ENCODE data around the gene MILR1.
"Not testable (repeated sequence)": the region's sequence is repeated elsewhere in the genome, so short reads cannot be mapped to it uniquely, and the experiment has no call there.

MILR1 gene

DNA sequence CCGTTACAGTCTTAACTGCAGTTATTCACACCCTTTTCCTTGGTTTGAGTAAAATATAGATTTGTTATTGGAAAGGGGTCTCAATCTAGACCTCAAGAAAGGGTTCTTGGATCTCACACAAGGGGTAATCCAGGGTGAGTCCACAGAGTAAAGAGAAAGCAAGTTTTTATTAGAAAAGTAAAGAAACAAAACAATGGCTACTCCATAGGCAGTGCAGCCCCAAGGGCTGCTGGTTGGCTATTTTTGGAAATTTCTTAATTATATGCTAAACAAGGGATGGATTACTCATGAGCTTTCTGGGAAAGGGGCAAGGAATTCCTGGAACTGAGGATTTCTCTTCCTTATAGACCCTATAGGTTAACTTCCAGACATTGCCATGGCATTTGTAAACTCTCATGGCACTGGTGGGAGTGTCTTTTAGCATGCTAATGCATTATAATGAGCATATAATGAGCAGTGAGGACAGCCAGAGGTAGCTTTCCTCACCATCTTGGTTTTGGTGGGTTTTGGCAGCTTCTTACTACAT, 24.5 kb upstream of the MILR1 start:
- DNase-seq = no peak
- in situ Hi-C loops (cut with MboI; ENCODE audit: low pct_unique_long_range_greater_than_20kb, low sequenced_read_pairs) = loop anchor here (10.0 kb wide), 1 partner anchor 70 kb away; the partner anchor contains the start of gene POLG2

DNA sequence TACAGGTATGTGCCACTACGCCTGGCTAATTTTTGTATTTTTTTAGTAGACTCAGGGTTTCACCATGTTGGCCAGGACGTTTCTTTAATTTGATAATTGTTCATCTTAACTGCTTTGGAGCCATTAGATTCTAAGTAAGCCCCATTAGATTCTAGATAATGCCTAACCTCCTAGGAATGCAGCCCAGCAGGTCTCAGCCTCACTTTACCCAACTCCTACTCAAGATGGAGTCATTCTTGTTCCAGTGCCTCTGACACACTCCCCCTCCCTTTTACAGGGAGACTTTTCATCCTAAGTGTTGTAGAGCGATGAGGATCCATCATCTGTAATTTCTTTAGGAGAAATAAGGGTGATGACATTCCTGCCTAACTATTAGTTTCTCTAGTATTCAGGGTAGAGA, 23.7 kb upstream of the MILR1 start:
- in situ Hi-C loops (cut with MboI; ENCODE audit: low pct_unique_long_range_greater_than_20kb, low sequenced_read_pairs) = loop anchor here (10.0 kb wide), 1 partner anchor 70 kb away; the partner anchor contains the start of gene POLG2
- no peak for DNase-seq

DNA sequence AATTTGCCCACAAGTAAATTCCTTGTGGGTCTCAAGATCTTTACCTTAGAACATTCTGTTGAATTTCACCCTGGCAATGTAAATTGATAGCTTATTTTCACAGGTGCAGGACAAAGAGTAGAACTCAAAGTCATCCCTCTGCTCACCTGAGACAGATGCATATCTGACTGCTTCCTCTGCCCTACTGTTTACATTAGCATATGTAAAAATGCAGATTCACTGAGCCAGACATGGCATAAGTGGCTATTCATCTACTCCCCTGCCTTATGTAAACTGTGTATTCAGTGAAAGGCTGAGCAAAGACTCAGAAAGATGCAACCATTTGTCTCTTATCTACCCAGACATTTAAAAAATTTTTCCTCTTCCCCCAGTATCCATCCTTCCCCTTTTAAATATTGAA, 22.3 kb upstream of the MILR1 start:
- no peak for DNase-seq

DNA sequence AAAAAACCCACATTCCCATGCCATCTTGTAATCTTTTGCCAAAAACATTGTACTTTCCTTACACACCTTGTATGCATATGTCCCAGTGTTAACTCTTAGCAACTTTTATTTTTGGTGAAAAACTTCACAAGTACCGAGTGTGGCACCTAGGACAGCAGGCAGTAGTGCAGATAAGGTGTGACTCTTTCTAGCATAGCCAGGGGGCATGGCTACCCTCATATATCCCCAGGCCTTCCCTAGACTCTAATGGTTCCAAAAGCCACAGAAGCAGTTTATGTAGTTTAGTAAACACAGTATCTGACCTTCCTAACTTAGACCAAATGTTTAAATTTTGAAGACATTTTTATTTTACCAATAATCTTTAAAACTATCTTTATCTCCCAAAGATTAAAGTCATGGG, 20.5 kb upstream of the MILR1 start:
- in situ Hi-C loops (cut with MboI; ENCODE audit: low pct_unique_long_range_greater_than_20kb, low sequenced_read_pairs) = loop anchor here (10.0 kb wide), 1 partner anchor 66 kb away; the partner anchor contains the start of gene POLG2
- DNase-seq = no peak

More for the DNA sequence above, 22.3 kb upstream of the MILR1 start:
- in situ Hi-C loops (cut with MboI; ENCODE audit: low pct_unique_long_range_greater_than_20kb, low sequenced_read_pairs) = loop anchor here (10.0 kb wide), 1 partner anchor 68 kb away; the partner anchor contains the start of gene POLG2

DNA sequence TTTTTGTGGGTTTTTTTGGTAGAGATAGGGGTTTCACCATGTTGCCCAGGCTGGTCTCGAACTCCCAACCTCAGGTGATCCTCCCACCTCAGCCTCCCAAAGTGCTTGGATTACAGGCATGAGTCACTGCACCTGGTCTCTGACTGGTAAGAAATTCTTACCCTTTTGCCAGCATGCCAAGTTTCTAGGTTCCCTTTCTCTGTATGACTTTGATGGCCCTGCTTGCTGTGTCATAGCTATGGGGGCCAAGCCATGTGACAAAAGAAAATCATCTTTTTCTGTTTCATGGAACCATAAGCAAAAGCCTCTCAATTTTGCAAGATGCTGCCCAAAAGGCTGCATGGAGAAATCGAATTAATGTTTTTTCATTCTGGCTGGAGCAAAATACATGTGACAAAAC, 18.9 kb upstream of the MILR1 start:
- in situ Hi-C loops (cut with MboI; ENCODE audit: low pct_unique_long_range_greater_than_20kb, low sequenced_read_pairs) = not testable (repeated sequence)

DNA sequence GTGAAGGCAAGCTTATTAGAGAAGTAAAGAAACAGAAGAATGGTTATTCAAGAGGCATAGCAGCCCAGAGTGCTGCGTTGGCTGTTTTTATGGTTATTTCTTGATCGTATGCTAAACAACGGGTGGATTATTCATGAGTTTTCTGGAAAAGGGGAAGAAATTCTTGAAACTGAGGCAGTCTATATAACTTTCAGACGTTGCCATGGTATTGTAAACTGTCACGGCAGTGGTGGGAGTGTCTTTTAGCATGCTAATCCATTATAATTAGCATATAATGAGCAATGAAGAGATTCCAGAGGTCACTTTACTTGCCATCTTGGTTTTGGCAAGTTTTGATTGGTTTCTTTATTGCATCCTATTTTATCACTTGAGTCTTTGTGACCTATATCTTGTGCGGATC, 17.4 kb upstream of the MILR1 start:
- no peak for DNase-seq
- in situ Hi-C loops (cut with MboI; ENCODE audit: low pct_unique_long_range_greater_than_20kb, low sequenced_read_pairs) = no loop called here

More for the DNA sequence above, 18.9 kb upstream of the MILR1 start:
- DNase-seq = not testable (repeated sequence)

DNA sequence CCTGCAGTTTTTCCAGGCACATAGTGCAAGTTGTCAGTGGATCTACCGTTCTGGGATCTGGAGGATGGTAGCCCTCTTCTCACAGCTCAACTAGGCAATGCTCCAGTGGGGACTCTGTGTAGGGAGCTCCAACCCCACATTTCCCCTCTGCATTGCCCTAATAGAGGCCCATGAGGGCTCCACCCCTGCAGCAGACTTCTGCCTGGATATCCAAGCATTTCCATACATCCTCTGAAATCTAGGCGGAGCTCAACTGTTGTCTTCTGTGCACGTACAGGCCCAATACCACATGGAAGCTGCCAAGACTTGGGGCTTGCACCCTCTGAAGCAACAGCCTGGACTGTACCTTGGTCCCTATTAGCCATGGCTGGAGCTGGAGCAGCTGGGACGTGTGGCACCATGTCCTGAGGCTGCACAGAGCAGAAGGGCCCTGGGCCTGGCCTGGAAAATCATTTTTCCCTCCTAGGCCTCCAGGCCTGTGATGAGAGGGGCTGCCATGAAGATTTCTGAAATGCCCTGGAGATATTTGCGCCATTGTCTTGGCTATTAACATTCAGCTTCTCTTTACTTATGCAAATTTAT, 10.9 kb upstream of the MILR1 start:
- in situ Hi-C loops (cut with MboI; ENCODE audit: low pct_unique_long_range_greater_than_20kb, low sequenced_read_pairs) = no loop called here
- no peak for DNase-seq

DNA sequence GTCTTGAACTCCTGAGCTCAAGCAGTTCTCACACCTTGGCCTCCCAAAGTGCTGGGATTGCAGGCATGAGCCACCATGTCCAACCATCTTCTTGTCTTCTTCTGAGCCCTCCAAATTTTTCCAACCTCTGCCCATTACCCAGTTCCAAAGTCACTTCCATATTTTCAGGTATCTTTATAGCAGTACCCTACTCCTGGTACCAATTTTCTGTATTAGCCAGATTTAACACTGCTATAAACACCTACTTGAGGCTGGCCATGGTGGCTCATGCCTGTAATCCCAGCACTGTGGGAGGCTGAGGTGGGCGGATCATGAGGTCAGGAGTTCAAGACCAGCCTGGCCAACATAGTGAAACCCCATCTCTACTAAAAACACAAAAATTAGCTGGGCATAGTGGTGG, 9.4 kb upstream of the MILR1 start:
- in situ Hi-C loops (cut with MboI; ENCODE audit: low pct_unique_long_range_greater_than_20kb, low sequenced_read_pairs); DNase-seq: not testable (repeated sequence)

DNA sequence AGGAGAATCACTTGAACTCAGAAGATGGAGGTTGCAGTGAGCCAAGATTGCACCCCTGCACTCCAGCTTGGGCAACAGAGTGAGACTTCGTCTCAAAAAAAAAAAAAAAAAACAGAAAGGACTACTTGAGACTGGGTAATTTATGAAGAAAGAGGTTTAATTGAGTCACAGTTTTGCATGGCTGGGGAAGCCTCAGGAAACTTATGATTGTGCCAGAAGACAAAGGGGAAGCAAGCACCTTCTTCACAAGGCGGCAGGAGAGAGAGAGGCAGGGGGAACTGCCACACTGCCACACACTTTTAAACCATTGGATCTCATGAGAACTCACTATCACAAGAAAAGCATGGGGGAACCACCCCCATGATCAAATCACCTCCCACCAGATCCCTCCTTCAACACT, 9.0 kb upstream of the MILR1 start:
- in situ Hi-C loops (cut with MboI; ENCODE audit: low pct_unique_long_range_greater_than_20kb, low sequenced_read_pairs) = no loop called here
- no peak for DNase-seq

DNA sequence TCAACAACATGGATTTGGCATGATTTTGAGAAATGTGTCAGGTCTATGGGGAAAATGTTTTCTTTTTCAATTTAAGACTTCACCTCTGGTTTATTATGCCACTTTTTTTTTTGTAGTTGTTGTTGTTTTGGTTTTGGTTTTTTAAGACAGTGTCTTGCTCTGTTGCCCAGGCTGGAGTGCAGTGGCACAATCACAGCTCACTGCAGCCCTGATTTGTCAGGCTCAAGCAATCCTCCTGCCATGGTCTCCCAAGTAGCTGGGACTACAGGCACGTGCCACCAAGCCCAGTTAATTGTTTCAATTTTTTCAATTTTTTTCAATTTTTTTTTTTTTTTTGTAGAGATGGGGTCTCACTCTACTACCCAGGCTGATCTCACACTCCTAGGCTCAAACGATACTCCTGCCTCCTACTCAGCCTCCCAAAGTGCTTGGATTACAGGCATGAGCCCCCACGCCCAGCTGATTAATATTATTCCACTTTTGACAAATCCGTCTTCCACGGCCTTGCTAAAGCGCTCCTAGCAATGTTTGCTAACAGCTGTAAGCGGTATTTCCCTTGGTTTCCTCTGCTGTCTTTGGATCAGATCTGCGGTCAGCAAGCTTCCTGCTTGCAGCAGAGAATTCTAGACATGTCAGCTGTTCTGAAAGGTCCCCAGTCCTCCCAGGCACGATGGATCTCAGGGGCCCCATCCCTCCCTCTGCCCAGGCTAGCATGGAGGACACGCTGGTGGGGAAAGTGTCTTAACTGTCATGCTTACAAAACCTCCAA, 7.0 kb upstream of the MILR1 start:
- peak; percentile 89 for DNase-seq
- in situ Hi-C loops (cut with MboI; ENCODE audit: low pct_unique_long_range_greater_than_20kb, low sequenced_read_pairs) = no loop called here

DNA sequence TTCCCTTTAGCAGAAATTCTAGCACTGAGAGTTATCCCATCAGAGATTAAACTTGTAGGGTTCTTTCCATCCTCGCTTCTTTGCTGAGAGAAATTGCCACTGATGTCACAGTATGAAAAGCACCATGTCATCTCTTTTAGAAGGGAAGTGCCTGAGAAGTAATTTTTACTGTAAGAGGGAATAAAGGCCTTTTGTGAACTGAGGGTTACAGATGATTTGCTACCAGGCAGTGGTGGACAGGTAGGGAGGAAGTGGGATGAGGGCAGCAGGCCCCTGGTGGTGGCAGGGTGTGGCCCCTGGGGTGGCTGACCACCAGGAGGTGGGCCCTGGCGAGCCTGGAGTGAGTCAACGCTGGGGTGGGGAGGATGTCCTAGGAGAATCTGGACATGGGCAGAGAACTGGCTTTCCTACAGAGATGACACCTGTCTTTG, 6.4 kb upstream of the MILR1 start:
- in situ Hi-C loops (cut with MboI; ENCODE audit: low pct_unique_long_range_greater_than_20kb, low sequenced_read_pairs) = no loop called here
- no peak for DNase-seq

DNA sequence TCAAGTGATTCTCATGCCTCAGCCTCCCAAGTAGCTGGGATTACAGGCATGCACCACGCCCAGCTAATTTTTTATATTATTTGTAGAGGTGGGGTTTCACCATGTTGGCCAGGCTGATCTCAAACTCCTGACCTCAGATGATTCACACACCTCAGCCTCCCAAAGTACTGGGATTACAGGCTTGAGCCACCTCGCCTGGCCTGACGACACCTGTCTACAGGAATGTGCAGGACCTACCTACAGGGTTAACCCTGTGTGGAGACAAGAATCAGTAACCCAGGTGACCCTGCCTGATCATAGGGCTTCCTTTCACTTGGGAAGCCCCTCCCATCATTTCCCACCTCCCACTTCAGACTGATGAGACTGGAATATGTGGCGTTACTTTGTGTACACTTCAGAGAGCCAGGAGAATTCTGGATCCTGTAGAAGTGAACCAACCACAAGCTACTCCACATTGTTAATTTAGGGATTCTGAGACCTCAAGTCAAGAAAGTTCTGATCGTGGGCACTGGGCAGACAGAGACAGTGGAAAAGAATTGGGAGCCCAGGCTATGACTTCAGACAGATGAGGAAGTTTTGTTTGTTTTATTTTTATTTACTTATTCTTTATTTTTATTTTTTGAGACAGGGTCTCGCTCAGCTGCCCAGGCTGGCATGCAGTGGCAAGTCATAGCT, 5.7 kb upstream of the MILR1 start:
- in situ Hi-C loops (cut with MboI; ENCODE audit: low pct_unique_long_range_greater_than_20kb, low sequenced_read_pairs) = no loop called here
- no peak for DNase-seq

DNA sequence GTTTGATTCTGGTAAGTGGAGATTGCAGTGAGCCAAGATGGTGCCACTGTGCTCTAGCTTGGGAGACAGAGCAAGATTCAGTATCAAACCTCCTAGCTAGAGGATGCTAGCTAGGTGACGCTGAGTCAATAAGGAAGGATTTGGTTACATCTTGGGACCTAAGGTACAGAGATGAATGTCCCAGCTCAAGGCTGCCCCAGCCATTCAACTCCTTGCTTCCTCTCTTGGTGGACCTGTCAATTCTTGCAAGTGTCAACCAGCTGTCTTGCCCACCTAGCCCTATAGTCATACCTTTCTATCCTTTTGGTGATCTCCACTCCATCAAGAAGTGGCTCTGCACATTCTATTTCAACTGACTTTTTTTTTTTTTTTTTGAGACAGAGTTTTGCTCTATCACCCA, 1.4 kb upstream of the MILR1 start:
- in situ Hi-C loops (cut with MboI; ENCODE audit: low pct_unique_long_range_greater_than_20kb, low sequenced_read_pairs) = no loop called here
- no peak for DNase-seq

DNA sequence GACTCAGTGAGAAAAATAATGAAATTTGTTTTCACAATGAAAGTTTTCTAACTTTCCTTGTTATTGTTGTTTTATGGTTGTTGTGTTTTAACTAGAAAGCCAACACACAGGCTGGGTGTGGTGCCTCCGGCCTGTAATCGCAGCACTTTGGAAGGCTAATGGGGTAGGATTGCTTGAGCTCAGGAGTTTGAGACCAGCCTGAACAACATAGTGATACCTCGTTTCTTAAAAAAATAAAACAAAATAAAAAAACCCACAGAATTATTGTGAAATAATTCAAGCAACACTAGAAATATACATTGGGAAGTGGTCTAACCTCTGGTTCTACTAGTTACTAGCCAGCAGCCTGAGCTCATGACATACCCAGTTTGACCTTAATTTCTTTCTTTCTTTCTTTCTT, 630 bp downstream of the MILR1 start:
- in situ Hi-C loops (cut with MboI; ENCODE audit: low pct_unique_long_range_greater_than_20kb, low sequenced_read_pairs) = no loop called here
- DNase-seq = no peak

DNA sequence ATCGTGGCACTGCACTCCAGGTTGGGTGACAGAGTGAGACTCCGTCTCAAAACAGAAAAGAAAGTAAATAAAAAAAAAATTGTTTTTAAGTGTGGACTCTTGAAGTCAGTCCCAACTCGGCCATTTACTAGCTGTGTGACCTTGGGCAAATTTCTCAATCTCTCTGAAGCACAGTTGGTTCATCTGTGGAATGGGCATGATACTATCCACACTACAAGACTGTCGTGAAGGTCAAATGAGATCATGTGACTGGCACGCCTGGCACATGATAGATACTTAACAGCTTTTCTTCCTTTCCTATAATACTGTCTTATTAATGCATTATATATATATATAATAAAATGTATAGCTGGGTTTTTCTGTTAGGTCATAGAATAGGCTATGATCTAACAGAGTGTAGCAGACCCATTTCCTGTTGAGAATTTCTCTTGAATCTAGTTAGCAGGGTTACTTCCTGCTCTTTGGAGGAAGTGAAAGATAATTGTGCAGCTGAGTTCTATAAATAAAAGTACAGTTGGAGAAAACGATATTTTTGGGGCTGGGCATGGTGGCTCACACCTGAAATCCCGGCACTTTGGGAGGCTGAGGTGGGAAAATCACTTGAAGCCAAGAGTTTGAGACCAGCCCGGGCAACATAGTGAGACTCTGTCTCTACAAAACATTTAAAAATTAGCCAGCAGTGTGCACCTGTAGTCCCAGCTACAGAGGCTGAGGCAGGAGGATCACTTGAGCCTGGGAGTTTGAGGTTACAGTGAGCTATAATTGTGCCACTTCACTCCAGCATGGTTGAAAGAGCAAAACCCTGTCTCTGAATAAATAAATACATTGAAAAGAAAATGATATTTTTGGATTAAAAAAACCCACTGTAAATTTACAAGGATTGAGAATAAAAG, 7.3 kb downstream of the MILR1 start:
- peak; percentile 70 for DNase-seq

DNA sequence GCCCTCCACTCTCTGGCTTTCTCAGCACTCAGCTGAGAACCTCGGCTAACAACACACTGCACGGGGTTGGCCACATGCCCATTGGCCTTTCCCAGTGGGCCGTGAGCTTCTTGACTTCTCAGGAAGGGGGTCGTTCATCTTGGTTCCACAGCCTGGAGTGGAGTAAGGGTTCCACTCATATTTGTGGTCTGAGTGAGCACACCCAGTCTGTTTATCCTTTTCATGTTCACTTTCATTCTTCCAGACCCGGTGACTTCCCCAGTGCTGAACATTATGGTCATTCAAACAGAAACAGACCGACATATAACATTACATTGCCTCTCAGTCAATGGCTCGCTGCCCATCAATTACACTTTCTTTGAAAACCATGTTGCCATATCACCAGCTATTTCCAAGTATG, 8.2 kb downstream of the MILR1 start:
- DNase-seq = no peak
- in situ Hi-C loops (cut with MboI; ENCODE audit: low pct_unique_long_range_greater_than_20kb, low sequenced_read_pairs) = no loop called here

More for the DNA sequence above, 7.3 kb downstream of the MILR1 start:
- in situ Hi-C loops (cut with MboI; ENCODE audit: low pct_unique_long_range_greater_than_20kb, low sequenced_read_pairs) = no loop called here

DNA sequence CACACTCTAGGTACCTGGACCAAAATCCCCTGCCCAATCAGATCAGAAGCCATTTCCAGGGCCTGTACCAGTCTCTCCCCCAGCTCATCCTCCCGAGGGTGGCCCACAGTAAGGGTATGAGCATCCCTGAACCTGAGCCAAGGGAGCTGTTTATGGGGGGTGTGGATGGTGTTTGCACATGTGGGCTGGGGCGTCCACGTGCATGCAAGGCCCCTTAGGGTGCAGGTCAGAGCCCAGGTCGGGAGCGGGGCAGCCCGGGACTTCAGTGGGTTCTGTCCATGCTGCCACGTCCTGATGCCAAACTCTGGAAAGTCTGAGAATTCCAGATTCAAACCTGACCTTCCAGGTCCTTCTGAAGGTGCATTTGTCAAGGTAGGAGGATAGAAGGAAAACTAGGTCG, 9.8 kb downstream of the MILR1 start:
- in situ Hi-C loops (cut with MboI; ENCODE audit: low pct_unique_long_range_greater_than_20kb, low sequenced_read_pairs) = no loop called here
- no peak for DNase-seq

DNA sequence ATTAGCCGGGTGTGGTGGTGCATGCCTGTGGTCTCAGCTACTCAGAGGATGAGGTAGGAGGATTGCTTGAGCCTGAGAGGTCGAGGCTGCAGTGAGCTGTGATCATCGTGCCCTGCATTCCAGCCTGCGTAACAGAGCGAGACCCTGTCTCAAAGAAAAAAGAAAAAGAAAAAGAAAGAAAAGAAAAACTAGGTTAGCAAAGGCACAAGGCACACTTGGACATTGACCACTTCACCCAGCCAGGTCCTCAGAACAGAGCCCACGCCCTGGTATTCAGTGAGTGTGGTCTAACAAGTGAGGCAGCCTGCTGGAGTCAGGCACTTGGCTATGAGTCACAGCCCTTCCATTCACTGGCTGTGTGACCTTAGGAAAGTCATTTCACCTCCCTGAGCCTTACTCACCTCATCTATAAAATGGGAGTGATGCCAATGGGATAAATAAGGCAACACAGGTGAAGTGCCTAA, 10.4 kb downstream of the MILR1 start:
- DNase-seq = no peak
- in situ Hi-C loops (cut with MboI; ENCODE audit: low pct_unique_long_range_greater_than_20kb, low sequenced_read_pairs) = no loop called here

DNA sequence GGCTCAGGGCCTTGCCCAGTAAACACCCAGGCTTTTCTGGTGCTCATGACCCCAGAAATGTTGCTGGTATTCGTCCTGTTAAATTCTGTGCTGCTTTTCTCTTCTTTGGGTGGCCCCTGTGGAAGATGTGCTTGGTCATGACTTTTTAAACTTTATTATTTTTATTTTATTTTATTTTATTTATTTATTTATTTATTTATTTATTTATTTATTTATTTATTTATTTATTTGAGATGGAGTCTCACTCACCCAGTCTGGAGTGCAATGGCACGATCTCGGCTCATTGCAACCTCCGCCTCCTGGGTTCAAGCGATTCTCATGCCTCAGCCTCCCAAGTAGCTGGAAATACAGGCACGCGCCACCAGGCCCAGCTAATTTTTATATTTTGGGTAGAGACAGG, 10.9 kb downstream of the MILR1 start:
- DNase-seq; in situ Hi-C loops (cut with MboI; ENCODE audit: low pct_unique_long_range_greater_than_20kb, low sequenced_read_pairs): not testable (repeated sequence)

All from KBM-7 (cell line).